ENCODE measurements around the gene YPEL1.

The YPEL1 gene, protein sequence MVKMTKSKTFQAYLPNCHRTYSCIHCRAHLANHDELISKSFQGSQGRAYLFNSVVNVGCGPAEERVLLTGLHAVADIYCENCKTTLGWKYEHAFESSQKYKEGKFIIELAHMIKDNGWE

DNA sequence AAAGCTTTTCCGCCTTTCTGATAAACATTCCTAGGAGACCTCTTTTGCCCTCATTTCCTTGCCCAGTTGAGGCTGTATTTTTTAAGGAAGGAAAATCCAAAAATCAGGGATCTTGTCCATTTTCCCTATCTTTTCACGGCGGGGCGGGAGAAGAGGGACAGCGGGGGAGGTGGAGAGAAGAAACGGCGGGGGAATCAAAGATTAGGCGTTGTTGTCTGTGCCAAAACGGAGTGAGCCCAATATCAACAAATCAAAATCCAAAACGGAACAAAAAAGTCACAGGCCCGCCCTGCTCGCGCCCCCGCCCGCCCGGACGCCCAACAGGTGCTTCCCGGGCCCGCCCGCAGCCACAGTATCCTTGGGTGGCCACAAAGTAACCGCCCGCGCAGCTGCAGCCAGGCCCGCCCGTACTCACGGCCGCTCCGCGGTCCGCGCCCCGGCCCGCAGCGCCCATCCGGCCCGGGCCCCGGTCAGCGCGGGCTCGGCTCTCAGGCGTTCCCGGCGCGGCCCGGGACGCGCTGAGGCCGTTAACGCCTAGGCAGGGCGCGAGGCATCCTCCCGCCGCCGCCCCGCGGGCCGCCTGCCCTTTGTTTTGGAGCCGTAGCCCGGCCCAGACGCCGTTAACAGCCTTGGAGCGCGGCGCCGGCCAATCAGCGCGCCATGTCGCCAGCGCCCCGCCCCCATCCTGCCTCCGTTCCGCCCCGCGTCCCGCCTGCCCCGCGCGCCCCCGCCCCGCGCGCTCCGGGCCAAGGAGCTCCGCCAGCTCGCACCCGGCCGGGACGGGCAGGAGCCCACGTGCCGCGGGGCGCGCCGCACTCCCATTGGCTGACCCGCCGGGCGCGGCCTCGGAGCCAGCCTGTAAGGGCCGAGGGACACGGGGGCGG lies at the start of gene YPEL1:
YPEL1 (minus strand) TSS at position 595 of the 884 bp plus-strand sequence. CDS start 25,050 bp downstream, outside the sequence.
- peak; percentile 92 for DNase-seq

DNA sequence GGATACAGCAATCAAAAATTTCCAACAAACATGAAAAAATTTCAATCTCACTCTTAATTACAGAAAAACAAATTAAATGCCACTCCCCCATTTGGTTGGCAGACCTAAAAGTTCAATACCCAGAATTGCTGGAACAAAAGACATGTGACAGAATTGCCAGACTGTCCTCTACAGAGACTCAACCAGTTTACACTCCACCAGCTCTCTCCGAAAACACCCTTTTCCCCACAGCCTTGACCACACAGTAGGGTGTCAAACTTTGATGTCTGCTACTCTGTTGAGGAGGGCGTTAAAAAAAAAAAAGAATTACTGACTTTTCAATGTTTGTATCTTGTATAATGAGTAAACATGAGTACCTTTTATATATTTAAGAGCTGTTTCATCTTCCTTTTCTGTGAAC lies 44.7 kb upstream of the YPEL1 start:
- DNase-seq = no peak

DNA sequence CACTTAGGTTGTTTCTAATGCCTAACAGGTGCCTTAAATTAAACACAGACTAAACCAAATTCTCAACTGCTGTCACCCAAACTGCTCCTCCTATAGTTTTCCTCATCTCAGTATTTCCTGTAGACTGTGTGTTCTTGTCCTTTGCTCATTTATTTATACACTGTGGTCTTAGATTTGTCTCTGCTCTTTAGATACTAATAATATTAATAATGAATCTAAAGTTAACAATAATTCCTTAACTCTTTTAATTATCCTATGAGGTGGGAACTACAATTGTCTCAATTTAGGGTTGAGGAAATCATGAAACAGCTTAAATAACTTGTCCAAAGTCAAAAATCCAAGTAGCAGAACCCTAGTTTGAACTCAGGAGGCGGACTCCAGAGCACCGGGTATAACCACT lies 43.9 kb upstream of the YPEL1 start:
- DNase-seq = no peak

DNA sequence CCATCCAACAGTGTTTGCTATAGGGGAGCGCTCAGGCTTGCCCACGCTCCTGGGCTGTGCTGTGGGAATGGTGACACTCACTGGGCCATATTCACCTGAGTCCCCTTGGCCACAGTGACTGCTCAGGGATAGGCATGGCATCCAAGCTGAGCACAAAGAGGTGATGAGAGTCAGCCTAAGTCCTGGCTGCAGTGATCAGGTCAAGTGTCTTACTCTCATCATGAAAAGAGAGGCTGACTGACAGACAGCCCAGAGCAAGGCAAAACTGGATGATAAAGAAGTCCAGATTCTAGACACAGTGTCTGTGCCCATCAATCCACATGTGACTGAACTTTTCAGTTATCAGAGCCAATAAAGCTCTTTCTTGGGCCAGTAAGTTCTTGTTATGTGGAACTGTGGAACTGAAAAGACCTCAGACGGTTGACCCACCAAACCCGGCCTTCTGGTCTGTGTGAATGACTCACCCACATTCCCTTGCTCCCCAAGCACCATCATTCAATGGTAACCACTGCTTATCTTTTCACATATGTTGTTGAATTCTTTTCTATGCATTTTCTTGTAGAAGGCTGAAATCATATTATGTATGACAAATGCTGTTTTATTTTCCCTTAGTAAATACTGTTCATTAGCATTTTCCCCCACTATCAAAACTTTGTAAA lies 43.2 kb upstream of the YPEL1 start:
- peak; percentile 73 for DNase-seq

DNA sequence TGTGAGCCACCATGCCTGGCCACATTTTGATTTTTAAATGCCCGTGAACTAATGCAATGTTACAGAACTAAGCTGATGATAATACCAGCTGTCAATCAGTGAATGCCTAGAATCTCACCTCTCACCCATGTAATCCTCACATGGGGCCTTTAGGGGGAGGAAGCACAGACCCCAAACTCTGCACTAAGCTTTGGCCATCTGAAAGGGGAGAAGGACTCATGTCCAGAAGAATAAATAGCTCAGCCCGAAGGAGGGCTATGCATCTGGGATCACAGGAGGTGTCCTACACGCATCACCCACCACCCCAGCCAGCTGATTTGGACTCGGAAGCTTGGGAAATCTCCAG lies 36.0 kb upstream of the YPEL1 start:
- DNase-seq = no peak

DNA sequence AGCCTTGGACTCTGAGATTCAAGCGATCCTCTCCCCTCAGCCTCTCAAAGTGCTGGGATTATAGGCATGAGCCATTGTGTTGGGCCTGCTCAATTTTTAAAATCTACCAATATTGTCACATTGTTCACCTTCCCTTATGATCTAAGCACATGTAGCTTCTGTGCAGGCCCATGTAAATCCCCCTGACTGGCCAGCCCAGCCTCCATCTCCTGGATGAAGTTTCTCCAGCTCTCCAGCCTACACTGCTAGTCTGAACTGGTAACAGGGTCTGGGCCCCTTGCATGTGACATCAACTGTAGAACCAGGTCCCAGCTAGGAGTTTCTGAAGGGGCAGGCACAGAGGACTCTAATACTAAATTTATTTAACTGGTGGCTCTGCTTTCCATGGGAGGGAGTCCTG lies 32.8 kb upstream of the YPEL1 start:
- no peak for DNase-seq

DNA sequence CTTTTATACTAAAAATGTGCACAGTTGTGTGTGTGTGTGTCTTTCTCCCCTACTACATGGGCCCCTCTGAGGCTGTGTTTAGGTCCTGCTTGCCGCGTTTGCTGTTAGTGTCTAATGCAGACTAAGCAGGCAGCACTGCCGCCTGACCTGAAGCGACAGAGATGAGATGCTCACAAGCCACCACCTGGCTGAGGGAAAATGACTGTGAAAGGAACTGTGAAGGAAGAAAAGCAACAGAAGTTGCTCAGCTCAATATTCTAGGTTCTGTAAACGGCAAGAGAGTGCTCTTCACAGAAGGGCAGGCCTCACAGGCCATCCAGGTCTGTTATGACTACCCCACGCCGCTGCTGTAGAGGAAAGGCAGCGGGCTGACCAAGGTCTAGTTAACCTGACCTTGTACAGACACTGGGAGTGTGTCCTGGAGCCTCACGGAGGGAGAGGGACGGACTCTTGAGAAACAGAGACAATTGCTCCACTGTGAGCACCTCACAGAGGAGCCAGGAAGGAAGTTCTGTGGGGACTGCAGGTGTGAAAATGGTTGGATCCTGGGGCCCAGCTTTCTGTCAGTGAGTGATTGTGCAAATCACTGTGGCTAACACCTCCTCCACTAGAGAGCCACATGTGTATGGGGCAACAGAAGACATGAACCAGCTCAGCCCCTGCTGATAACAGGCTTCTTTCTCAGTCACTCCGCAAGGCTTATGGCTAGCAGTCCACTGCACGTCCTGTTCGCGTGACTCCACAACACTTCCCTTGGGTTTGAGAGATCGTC lies 31.3 kb upstream of the YPEL1 start:
- no peak for DNase-seq

DNA sequence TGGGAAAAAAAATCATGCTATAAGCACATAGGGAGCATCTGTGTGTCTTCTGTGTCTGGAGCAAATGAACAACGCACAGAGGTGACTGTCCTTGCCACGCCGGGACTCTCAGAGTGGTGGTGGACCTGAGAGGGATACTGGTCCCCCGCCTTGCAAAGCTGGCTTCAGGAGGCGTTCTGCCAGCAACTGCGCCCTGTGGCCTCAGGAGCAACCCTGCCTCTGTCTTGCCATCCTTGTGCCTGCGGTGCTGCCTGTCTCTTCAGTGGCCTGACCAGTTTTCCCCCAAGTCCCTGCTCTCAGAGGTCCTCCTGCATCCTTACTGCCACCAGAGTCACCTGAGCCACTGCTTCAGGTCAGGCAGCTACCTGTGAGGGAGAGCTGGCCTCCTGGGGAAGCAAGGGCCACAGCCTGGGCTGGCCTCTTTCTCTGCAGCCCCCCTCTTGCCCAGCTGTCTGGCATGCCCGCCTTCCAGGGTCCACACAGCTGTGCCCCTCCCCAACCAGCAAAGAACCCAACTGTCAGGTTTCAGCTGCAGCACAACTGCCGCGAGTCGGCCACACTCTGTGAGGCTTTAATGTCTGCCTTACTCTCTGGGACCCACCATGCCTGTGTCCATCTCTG lies 30.4 kb upstream of the YPEL1 start:
- DNase-seq = no peak

DNA sequence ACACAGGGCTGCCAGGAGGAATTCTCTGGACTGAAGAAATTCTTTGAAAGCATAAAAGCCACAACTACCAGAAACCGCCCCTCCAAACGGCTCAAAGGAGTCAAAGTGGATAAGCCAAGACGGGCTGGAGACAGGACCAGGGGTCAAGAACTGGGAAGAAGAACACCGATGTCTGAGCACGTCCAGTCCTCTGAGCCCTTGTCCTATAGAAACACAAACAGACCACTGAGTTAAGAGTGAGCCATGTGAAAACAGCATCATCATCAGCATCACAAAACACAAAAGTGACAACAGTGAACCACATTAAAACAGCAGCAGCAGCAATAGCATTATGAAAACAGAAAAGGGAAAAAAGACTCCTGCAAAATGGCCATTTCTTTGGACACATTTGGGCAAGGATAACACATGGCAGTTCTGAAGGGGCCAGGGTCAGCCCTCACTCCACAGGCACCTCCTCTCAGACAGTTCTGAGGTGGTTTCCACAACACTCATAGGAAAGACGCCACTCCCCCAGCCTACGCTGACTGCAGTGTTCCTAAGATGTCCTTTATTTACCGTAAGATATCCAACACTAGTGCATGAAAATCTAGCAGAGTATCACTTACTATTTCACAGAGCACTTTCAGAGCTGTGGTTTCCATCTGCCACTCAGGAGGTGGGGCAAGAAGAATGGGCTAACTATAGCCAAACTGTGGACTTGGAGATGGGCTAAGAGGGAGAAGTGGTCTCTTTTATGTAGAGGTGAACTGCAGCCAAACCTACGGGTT lies 28.6 kb upstream of the YPEL1 start:
- DNase-seq = peak; percentile 27

DNA sequence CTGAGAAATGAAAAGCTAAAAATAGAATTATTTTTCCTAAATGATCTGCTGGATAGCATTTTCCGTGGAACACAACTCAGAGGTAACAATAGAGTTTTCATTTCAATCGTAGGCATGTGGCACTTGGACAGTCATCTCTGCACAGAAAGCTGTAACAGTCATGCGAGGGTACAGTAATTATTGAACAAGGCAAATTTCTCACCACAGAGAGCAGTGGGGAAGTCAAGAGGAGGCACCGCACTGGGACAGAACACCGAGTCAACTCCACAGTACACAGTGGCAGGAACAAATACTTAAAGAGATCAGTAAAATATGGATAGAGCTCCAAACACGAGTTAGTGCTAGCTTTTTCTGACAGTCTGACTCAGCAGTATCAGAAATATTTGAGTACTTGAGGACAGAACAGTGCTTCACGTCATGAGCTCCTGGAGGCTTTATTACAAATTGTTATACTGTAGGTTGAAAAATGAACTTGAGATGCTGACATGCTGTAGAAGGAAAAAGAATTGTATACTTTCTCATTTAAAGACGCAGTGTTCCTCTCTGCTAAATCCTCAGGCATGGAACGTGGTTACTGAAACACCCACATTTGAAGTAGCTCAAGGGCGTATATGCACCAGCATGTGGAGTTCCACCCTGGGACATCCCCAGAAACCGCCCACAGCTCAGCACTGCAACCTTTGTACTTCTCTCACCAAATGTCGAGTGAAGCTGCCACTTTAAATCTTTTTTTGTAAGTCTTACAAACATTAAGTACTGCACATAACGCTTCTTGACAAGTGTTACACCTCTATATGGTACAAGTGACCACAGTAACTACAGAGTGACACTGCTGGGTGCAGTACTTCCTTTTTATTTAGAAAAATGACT lies 27.4 kb upstream of the YPEL1 start:
- peak; percentile 38 for DNase-seq

DNA sequence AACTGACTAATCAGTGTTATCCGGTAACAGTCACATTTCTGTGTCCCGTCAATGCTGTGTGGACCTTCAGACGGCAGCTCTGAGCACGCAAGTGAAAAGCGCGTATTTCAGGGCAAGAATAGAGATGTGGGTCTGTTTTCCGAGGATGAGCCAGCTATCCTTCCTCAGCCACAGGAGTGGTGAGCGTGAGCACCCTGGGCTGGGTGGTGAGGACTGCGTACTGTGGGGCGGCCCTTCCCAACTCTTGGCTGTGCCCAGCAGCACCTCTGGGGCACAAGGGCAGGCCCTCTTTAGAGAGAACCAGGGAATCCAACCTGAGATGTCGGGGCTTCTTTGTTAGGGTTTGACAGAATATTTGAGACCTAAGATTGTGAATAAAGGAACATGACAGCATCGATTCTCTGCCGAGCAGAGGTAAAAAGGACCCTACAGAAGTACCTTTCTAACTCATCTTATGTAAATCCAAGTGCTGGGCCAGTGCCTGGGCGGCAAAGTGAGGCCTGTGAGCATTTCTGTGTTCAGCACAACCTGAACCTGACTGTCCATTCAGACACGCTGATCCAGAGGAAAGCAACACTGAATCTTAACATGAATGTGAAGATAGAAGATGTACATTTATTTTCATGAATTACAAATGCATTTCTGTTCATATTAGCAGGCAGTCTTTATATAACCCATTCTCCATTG lies 26.5 kb upstream of the YPEL1 start:
- DNase-seq = no peak

DNA sequence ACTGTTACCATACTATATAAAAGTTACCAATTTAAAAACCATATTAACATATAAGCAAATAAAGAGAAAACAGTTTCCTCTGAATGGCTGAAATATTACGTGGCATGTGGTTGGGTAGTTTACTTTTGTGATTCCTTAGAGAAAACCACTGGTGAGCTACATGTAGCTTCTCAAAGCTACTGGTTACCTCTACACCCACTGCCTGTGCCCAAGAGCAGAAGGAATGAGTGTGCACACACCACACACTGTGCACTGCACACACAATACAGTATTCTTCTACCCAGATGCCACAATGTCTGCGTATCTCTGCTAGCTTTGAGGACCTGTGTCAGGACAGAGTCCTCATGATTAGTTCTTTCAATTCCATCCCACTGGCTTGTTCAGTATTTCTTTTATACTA lies 25.5 kb upstream of the YPEL1 start:
- DNase-seq = no peak

DNA sequence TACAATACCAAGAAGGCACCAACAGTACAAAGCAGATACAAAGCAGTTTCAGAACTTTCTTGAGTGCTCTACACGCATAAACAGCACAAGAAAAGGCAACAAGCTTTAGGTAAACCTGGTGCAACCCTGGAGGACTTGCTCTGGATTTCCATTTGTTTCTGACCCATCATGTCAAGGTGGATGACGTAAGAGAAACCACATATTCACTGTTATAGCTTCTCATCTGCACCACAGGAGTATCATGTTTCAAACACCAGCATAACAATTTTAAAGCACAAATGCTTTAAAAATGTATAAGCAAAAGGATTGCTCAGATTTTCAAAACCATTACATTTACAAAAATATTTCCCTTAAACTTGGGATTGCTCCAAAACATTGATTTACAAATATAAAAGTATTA lies 25.0 kb upstream of the YPEL1 start:
- peak; percentile 33 for DNase-seq

DNA sequence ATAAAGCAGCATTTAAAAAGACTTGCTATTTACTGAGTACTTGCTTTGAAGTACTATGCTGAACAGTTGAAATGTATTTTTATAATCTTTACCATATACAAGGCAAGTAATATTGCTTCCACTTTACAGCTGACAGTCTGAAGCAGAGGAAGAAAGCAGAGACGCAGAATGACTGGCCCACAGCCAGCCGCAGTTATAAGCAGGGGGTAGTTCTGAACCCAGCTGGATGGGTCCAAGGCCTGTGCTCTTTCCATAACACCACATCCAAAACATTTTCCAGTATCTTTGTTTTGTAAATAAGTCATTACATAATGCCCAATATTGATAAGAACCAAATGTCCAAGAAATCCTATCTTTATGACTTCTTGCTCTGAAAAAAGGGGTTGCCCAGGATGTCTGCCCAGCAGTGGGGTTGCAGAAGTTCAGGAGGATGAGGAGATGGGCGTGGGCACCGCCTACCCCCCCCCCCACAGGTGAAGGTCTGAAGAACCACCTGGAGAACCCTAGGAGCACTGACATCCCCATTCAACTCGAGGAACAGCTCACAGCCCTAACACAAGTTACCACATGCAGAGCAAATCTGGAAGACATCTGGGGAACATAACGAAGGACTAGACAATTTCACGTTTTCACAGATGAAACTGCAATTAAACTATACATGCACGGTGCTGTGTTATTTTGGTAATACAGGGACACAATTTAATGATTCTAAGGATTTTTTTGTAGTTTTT lies 24.2 kb upstream of the YPEL1 start:
- DNase-seq = no peak

DNA sequence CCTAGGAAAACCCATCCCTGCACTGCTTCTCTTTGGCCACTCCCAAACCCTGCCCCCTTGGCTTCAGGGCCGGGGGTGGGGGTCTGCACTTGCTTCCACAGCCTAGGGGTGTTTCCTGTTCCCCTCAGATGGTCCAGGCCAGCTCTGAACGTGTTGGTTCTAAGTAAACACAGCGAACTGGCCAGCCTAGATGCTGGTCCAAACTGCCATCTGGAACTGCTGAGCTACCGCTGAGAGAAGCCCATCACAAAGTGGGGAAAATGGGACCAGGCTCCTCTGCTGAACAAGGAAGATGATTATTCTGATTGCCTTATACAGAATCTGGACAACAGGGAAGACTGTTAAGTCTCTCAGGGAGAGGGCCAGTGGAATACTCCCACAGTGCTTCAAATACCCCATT lies 23.5 kb upstream of the YPEL1 start:
- DNase-seq = no peak

DNA sequence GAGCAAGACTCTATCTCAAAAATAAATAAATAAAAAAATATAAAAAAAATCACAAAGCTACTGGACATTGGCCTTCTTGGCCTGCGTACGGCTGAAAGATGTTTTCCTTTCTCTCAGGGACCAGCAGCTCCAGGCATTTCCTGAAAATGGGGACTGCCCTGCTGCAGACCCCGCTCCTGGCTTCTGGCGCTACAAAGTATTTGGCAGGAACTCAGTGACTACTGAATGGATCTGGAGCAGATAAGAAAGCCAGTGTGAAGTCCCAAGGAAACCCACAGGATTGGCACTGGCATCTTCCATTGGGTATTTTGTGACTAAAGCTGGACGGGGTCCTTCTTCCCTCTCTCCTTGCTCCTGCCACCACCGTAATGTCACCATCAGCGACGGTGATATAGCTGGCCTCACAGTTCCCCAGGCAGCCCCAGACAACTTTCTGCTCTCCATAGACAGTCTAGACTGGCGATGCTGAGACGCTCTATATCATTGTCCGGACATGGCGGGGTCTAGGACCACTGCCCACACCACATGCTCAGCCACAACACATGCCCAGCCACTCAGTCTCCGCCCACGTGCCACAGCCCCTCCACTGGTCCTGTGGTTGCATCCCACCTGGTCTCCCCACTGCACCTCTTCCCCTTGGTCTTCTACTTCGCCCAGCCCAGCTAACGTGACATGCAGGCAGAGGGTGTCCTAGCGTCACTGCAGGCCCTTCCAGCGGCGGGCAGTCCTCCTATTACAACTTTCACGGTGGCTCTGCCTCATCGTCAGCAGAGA lies 22.7 kb upstream of the YPEL1 start:
- no peak for DNase-seq

DNA sequence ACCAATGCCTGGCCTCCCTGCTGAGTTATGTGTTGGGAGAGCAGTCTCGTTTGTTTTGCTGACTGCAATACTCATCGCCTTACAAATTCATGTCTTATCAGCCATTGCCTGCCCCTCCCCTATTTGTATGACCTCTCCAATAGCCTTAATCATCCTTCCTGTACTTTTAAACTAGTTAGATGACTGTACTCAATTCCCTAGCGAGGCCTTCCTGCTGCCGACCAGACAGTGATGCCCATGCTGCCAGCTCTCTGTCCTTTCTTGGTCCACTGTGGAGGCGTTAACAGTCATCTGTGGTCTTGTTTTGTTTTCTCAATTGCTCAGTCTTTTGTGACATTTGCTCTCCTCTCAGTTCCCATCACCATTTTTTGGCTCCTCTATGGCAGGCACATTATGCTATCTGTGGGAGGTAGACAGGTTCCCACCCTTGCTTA lies 20.3 kb upstream of the YPEL1 start:
- DNase-seq = no peak

DNA sequence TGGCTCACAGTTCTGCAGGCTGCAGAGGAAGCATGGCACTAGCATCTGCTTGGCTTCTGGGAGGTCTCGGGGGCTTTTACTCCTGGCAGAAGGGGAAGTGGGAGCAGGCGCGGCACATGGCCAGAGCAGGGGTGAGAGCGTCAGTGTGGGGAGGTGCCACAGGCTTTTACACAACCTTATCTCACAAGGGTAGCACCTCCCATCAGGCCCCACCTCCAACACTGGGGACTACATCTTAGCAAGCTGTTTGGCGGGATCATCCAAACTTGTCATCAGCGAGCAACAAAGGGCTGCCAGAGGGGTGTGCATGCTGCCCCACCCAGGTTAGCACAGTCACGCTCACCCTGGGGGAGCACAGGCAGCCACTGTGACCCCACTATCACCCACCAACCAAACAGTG lies 18.9 kb upstream of the YPEL1 start:
- peak; percentile 93 for DNase-seq
